Hepatic stellate cell (primary cell): ENCODE results near the gene ACTG2.
A peak's percentile ranks its signal among the peaks of the same experiment; 100 is the strongest.

Experiments
- DNase-seq: peaks from one replicate; pipeline ENCODE4 v3.0.0; 2011; ENCODE audit warnings: low spot score

The ACTG2 gene

GRCh38 chr2:73914667-73915066 lies 21.9 kb downstream of the ACTG2 start:
- no peak for DNase-seq

DNA sequence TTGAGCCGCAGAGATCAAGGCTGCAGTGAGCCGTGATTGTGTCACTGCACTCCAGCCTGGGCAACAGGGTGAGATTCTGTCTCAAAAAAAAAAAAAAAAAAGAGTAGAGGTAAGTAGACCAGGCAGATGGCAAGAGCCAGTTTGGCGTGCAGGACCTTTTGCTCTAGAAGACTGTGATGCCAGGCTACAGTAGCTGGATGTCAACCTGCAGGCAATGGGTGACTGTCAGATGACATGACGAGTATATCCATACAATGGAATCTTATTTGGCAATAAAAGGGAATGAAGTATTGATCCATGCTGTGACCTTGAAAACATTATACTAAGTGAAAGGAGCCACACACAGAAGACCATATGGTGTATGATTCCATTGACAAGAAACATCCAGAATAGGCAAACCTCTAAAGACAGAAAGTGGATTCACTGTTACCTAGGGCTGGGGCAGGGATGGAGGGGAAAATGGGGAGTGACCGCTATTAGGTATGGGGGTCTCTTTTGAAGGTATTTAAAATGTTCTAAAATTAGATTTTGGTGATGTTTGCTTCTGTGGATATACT lies 22.7 kb downstream of the ACTG2 start:
- DNase-seq = no peak

DNA sequence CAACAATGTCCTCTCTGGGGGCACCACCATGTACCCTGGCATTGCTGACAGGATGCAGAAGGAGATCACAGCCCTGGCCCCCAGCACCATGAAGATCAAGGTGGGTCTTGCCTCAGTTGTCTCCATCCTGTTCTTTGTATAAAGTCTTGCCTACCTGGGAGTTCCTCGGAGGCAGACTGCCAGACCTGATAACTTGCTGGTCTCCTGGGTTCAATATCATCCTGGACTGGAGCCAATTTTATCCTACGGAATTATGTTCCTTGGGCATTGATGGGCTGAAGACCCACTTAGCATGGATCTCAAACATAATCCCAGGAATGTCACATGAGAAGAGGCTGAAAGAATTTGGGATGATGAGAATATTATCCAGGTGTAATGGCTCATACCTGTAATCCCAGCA lies 23.9 kb downstream of the ACTG2 start:
- no peak for DNase-seq

DNA sequence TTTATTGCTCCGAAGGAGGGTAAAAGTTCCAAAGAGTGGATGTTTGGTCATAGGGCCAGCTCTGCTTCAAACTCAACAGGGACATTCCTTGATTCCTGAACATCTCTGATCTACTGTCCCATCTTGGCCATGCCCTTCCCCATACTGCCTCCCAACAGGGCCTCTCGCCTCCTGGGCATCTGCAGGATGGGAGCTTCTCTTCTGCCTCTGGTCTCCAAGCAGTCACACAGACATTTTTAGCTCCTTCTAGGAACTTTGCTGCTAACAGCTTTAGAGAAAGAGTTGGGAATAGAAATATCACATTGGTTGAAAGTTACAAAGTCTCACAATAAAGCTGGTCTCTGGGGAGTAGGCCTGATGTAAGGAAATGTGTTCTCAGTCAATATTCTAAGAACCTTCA lies 24.5 kb downstream of the ACTG2 start:
- no peak for DNase-seq

GRCh38 chr2:73917696-73918207 lies 24.9 kb downstream of the ACTG2 start:
- no peak for DNase-seq

DNA sequence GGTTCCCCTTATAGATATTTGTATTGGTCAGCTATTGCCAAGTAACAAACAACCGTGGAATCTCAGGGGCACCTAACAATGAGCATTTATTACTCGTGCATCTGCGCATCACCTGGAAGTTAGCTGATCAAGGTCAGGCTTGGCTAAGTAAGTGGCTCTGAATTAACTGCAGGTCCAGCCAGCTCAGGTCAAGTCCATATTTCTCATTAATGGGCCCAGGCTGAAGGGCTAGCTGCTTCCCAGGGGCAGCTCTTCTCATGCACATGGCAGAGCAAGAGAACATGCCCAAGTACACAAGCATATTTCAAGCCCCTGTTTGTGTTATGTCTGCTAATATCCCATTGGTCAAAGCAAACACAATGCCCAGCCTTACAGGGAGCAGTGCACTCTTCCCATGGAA lies 26.0 kb downstream of the ACTG2 start:
- no peak for DNase-seq

DNA sequence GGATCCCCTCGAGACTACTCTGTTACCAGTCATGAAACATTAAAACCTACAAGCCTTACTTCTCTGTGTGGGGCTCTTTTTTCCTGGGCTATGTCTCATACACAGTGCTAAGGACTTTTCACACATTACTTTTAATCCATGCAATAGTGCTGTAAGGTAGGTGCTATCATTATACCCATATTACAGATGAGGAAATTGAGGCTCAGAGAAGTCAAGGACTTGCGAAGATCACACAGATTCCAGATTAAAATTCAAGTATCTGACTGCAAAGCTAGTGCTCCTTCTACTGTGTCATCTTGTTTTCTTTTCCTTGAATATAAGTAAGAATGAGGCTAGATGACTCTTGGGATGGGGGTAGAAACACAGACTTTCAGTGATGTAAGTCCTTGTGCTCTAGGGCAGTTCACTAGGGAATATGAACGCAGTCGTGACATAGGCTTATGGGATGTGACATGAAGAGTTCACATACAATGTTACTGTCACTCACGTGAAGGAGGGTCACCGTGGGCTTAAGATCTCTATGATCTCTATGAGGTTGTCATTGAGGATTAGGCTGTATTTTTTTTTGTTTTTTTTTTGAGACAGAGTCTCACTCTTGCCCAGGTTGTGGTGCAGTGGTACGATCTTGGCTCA lies 26.9 kb downstream of the ACTG2 start:
- no peak for DNase-seq

GRCh38 chr2:73920577-73921545 lies 28.1 kb downstream of the ACTG2 start:
- DNase-seq = peak; percentile 41

DNA sequence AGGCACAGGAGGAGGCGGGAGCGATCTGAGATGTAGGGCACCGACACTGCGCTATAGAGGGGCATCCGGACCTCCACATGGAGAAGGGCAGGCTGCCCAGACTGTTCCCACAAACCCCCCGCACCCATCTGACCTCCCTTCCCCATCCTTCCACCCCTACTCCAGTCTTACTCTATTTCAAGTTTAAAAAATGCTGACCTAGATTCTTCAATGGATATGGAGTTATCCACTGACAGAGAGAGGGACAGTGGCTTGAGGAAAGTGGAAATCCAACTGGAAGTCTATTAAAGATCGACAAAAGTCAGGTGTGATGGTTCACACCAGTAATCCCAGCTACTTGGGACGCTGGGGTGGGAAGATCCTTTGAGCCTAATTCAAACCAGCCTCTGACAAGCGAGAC lies 28.8 kb downstream of the ACTG2 start:
- no peak for DNase-seq

GRCh38 chr2:73922681-73923080 lies 29.9 kb downstream of the ACTG2 start:
- no peak for DNase-seq

DNA sequence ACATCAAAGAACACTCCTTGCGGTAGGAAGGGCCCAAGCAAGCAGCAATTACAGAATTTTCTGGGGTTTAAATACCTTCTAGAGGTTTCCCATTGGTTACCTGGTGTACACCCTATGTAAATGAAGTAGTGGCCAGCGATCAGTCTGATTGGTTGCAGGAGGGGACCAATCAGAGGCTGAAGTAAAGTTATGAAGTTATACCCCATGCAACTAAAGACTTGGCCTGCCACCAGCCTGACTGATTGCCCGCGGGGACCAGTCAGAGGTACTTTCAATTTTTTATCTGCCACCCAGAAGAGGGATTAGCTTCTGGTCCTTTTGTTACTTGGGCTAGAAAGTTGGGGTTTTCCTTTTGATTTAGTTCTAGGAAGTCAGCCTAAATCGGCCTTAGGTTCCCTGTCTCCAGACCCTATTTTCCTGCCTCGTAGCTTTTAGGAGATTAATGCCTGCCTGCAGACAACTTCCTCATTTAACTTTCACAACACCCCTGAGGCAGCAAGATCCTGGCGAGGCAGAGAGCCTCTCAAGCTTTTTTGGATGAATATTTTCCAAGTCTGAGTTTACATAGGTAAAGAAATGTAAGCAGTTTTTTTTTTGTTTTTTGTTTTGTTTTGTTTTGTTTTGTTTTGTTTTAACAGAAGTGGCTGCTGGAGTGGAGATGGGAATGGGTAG lies 32.4 kb downstream of the ACTG2 start:
- DNase-seq = no peak

DNA sequence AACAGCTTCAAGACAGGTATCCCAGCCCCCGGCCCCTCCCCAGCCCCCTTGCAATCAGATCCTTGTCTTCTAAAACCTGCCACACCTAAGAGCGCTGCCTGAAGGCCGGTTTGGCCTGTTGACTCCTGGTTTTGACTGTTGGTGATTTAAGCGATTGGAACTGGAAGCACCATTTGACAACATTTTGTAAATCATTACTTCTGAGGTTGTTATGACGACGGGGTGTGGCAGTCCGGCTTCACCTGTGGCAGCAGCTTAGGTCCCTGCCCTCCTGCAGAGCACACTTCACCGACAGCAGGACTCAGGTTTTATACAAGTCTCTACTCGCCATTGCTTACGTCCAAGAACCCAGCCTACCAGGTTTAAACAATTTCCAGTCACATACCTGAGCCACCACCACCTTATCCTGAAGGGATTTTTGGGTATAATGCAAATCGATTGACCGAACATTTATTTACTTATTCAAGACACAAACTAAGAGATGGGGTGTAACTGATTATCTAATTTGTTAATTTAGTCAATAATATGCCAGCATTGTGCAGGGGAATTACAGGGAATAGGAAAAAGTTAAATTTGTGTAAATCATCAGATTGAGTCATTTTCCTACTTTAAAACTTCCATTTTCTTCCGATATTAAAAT lies 33.2 kb downstream of the ACTG2 start:
- no peak for DNase-seq

DNA sequence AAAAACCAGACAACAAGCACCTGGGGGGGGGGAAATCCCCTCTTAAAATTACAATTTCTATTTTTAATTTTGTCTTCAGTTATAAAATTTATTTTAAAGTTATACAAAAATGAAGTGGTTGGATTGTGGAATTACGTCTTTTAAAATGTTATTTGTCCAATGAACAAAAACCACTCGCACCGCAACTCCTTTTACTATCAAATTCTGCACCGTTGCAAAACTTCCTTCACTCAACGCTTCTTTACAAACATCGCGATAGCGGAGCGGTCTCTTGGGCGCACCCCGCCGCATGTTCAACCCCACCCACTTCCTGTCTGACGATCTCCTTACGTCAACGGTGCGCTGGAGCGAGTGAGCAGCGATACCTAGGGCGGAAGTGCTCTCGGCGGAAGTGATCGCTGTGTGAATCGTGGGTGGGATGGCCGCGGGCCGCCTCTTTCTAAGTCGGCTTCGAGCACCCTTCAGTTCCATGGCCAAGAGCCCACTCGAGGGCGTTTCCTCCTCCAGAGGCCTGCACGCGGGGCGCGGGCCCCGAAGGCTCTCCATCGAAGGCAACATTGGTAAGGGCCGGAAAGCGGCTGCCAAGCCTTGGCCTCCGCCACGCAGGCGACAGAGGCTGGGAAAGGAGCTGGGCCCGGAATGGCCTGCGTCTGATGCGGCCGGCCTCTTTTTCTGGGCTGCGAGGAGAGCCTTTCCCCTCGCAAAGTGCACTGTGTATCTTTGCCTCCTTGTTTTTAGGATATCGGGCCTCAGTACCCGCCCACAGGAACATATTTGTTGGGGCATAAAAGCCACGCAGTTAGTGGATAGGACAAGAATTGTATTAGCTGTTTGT lies 33.9 kb downstream of the ACTG2 start, which contains the start of gene DGUOK:
Gene DGUOK, plus strand, starts transcription at position 388 of the 835 bp plus-strand sequence. Its CDS starts 31 bp downstream, at position 419.
- peak; percentile 94 for DNase-seq

GRCh38 chr2:73927344-73927743 lies 34.5 kb downstream of the ACTG2 start:
- DNase-seq = no peak

DNA sequence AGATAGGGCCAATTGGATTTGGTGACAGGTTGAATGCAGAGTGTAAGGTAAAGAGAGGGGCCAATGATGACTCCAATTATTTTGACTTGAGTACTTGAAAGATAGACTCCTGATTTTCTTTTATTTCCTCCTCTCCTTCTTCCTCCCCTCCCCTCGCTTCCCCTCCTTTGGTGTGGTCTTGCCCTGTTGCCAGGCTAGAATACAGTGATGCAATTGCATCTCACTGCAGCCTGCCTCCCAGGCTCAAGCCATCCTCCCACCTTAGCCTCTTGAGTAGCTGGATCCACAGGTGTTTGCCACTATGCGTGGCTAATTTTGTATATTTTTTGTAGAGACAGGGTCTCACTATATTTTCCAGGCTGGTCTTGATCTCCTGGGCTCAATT lies 36.1 kb downstream of the ACTG2 start:
- DNase-seq = no peak

- no peak for DNase-seq
These were observed 37.6 kb downstream of the ACTG2 start for GRCh38 chr2:73930386-73930785.

- DNase-seq = no peak
These were observed 39.0 kb downstream of the ACTG2 start for GRCh38 chr2:73931531-73932500.

DNA sequence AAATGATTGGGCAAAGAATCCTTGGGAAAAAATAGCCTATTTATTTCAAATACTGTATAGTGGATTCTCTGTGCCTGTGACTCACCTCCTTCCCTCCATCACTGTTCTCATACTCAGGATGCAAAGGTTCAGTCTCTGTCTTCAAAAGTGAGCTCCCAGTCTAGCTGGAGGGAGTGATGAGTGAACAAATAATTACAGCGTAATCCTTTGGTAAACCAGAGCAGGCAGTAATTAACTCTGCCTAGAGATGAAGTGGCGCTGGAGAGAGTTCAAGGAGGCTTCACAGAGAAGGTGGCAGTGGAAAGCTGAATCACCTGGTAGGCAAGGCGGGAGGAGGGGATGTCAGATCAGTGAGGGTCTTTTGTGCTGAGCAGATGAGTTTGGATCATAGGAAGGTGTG lies 40.4 kb downstream of the ACTG2 start:
- no peak for DNase-seq

- DNase-seq = no peak
These were observed 42.8 kb downstream of the ACTG2 start for GRCh38 chr2:73935641-73936040.
